ENCODE data around the gene RCCD1. TPM values are rescaled to one million over a fixed set of nuclear protein-coding genes. Genes with fewer than 3 reads are reported as not detected.

Gene RCCD1
- total and polyA plus RNA-seq, 9 of the 15 experiments (the other 6 are each of a cell fraction or from before 2014, with no cell fraction given), result 11.1 to 51.4 (median 24.7) TPM

DNA sequence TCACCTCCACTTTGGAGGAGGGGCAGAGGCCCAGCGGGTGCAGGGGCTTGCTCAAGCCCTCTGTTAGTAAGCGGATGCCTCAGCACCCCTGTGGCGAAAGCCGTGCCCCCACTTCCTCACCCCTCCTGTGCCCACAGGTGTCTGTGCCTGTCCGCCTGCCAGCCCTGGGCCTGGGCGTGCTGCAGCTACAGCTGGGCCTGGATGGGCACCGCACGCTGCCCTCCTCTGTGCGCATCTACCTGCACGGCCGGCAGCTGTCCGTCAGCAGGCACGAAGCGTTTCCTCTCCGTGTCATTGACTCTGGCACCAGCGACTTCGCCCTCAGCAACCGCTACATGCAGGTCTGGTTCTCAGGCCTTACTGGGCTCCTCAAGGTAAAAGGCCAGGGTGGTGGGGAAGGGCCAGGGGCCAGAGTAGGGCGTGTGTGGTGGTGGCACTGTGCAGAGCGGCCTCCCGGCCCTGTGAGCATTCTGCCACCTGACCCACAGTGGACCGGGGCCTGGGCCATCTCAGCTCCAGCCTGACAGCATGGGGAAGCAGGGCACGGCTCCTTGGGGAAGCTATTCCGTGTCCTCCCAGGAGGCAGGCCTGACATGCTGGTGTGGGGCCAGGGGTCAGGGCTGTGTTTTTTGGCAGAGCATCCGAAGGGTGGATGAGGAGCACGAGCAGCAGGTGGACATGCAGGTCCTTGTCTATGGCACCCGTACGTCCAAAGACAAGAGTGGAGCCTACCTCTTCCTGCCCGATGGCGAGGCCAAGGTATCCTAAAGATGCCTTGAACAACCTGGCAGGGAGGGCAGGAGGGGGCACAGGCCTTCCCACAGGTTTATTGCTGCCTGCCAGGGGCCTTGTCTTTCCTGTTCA is 42.5 kb upstream of the RCCD1 start:
- BruUV-seq (replicated peaks), result no TSS peak
- Histone ChIP-seq H3K9me1 (ENCODE audit: control insufficient read depth, insufficient read depth, low read length) (no peaks in the 10 kb centered on the region), H4K20me1 (replicated peaks; ENCODE audit: control insufficient read depth, insufficient read depth, low read length) (no peaks in the 10 kb centered on the region), H3K27me3 (ENCODE audit: control insufficient read depth in 2 of 2, insufficient read depth in 2 of 2, low read length in 2 of 2) (no peaks in the 10 kb centered on the region), H3K9me3 (replicated peaks; ENCODE audit: control insufficient read depth, insufficient read depth, low read depth, low read length) (no peaks in the 10 kb centered on the region), H3K4me1 (replicated peaks in 1 of 2; ENCODE audit: control insufficient read depth in 2 of 2, insufficient read depth in 2 of 2, low read length in 2 of 2) (peaks cover 17 to 46% of the 10 kb centered on the region in 2 experiments), H3K4me2 (ENCODE audit: insufficient read depth, low read length) (no peak overlapping the region), H2AFZ (ENCODE audit: low read depth, low read length) (no peak overlapping the region), H3K4me3 (no peak overlapping the region), H3K9ac (ENCODE audit: insufficient read depth in 1 of 2, low read depth in 2 of 2, low read length in 2 of 2) (peak overlapping the region in 1 of 2 experiments; percentile 28; a peak in 1 of 4 replicates), H3K79me2 (ENCODE audit: control insufficient read depth, insufficient read depth, low read length) (peaks cover 6% of the 10 kb centered on the region; the same call in 2 of the 3 replicates), H3K27ac (ENCODE audit: extremely low read depth, low read depth, low read length) (no peak overlapping the region), H3K36me3 (ENCODE audit: control insufficient read depth, insufficient read depth, low read length) (peaks cover 96% of the 10 kb centered on the region)
- DNase-seq (ENCODE audit: extremely low read depth in 1 of 4, low spot score in 3 of 4) (no peak), ATAC-seq (no peak), FAIRE-seq (no peak)
- peak; percentile 73 for TF ChIP-seq RBFOX2 (IDR thresholded peaks at IDR 0.05; ENCODE audit: low read depth, low read length)
- TF ChIP-seq HDAC8 (tag; IDR thresholded peaks at IDR 0.05), result no peak
- peak; percentile 63 for TF ChIP-seq POLR2G (IDR thresholded peaks at IDR 0.05; ENCODE audit: low read depth, low read length)
- CTCF ChIA-PET (ENCODE audit: low intra/inter-chr PET ratio), result no interaction called here
- POLR2A ChIA-PET, result interaction anchor here (0.5 to 2.3 kb wide), 3 partner anchors 9 to 25 kb away, joined by 3 to 17 read pairs (median 3); partner anchors contain the start of gene MAN2A2
- in situ Hi-C loops (cut with MboI), result no loop called here
- intact Hi-C loops (cut with micrococcal nuclease), result no loop called here
- 96% methylated on average over 26 of the region's 30 CpGs for WGBS (ENCODE audit: insufficient coverage, low coverage, missing lambda C conversion rate)

DNA sequence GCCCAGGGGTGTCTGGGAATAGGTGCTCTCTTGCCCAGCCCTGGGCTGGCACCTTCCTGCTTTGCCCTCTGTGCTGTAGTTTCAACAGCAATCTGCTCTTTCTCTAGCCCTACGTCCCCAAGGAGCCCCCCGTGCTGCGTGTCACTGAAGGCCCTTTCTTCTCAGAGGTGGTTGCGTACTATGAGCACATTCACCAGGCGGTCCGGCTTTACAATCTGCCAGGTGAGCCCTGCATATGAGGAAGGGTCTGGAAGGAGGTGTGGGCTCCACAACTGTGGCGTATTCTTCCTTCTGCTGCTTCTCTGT is 42.0 kb upstream of the RCCD1 start:
- Histone ChIP-seq H3K9me3 (replicated peaks; ENCODE audit: control insufficient read depth, insufficient read depth, low read depth, low read length) (no peaks in the 10 kb centered on the region), H3K27me3 (ENCODE audit: control insufficient read depth in 2 of 2, insufficient read depth in 2 of 2, low read length in 2 of 2) (no peaks in the 10 kb centered on the region), H3K9ac (ENCODE audit: insufficient read depth in 1 of 2, low read depth in 2 of 2, low read length in 2 of 2) (no peak overlapping the region), H4K20me1 (replicated peaks; ENCODE audit: control insufficient read depth, insufficient read depth, low read length) (no peaks in the 10 kb centered on the region), H3K4me3 (no peak overlapping the region), H3K36me3 (ENCODE audit: control insufficient read depth, insufficient read depth, low read length) (peaks cover 96% of the 10 kb centered on the region), H2AFZ (ENCODE audit: low read depth, low read length) (no peak overlapping the region), H3K79me2 (ENCODE audit: control insufficient read depth, insufficient read depth, low read length) (peaks cover 6% of the 10 kb centered on the region; the same call in 2 of the 3 replicates), H3K9me1 (ENCODE audit: control insufficient read depth, insufficient read depth, low read length) (no peaks in the 10 kb centered on the region), H3K27ac (ENCODE audit: extremely low read depth, low read depth, low read length) (no peak overlapping the region), H3K4me2 (ENCODE audit: insufficient read depth, low read length) (no peak overlapping the region), H3K4me1 (replicated peaks in 1 of 2; ENCODE audit: control insufficient read depth in 2 of 2, insufficient read depth in 2 of 2, low read length in 2 of 2) (peaks cover 17 to 43% of the 10 kb centered on the region in 2 experiments)
- in situ Hi-C loops (cut with MboI), result no loop called here
- ChIA-PET POLR2A (interaction anchor here (1.4 kb wide), 1 partner anchor 9 kb away, joined by 3 read pairs; the partner anchor contains the start of gene MAN2A2), CTCF (ENCODE audit: low intra/inter-chr PET ratio) (no interaction called here)
- no peak for FAIRE-seq
- intact Hi-C loops (cut with micrococcal nuclease), result no loop called here
- 95% methylated on average over 6 of the region's 7 CpGs for WGBS (ENCODE audit: insufficient coverage, low coverage, missing lambda C conversion rate)
- ATAC-seq, result no peak
- DNase-seq (ENCODE audit: extremely low read depth in 1 of 4, low spot score in 3 of 4), result no peak
- no TSS peak for BruUV-seq (replicated peaks)
- TF ChIP-seq TARDBP (IDR thresholded peaks at IDR 0.05), result no peak
- no peak for TF ChIP-seq ZNF766 (CRISPR knock-in tag; conservative IDR thresholded peaks at IDR 0.05)
- no peak for TF ChIP-seq ZNF165 (CRISPR knock-in tag; IDR thresholded peaks at IDR 0.05; ENCODE audit: borderline replicate concordance)
- TF ChIP-seq, protein P1, sequence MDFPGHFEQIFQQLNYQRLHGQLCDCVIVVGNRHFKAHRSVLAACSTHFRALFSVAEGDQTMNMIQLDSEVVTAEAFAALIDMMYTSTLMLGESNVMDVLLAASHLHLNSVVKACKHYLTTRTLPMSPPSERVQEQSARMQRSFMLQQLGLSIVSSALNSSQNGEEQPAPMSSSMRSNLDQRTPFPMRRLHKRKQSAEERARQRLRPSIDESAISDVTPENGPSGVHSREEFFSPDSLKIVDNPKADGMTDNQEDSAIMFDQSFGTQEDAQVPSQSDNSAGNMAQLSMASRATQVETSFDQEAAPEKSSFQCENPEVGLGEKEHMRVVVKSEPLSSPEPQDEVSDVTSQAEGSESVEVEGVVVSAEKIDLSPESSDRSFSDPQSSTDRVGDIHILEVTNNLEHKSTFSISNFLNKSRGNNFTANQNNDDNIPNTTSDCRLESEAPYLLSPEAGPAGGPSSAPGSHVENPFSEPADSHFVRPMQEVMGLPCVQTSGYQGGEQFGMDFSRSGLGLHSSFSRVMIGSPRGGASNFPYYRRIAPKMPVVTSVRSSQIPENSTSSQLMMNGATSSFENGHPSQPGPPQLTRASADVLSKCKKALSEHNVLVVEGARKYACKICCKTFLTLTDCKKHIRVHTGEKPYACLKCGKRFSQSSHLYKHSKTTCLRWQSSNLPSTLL (IDR thresholded peaks at IDR 0.05), result no peak
- no peak for TF ChIP-seq SMARCB1 (IDR thresholded peaks at IDR 0.05; ENCODE audit: insufficient read length, low read depth)
- no peak for TF ChIP-seq NFRKB (IDR thresholded peaks at IDR 0.05; ENCODE audit: low read depth)
- no peak for TF ChIP-seq RFX5 (IDR thresholded peaks at IDR 0.05; ENCODE audit: low read depth, low read length)
- TF ChIP-seq MEF2D (tag; conservative IDR thresholded peaks at IDR 0.05; ENCODE audit: low read depth), result no peak
- no peak for TF ChIP-seq MCM2 (IDR thresholded peaks at IDR 0.05; ENCODE audit: low read depth)
- TF ChIP-seq ZNF175 (CRISPR knock-in tag; IDR thresholded peaks at IDR 0.05; ENCODE audit: low read depth), result no peak
- TF ChIP-seq ZNF584 (CRISPR knock-in tag; IDR thresholded peaks at IDR 0.05; ENCODE audit: low read depth), result no peak

Measured in K562 (cell line).